HL-60 (cell line): ENCODE measurements around the gene CYSTM1.

ENCODE experiments used
- DNase-seq, 2 experiments: peaks; one replicate each; pipeline ENCODE4 v3.0.0-alpha.2; 2010 to 2020; ENCODE audit warnings: low read depth in 1 of 2, low spot score in 1 of 2
- H3K27ac ChIP-seq: fragments of 250-450 bp; sonication (Bioruptor Pico); replicated peaks from 2 replicates; pipeline ENCODE4 v1.5.1; 2020; ENCODE audit warnings: mild to moderate bottlenecking, moderate library complexity
- H3K27me3 ChIP-seq: fragments of 250-450 bp; sonication (Bioruptor Pico); 2 replicates; pipeline ENCODE4 v1.5.1; 2021; ENCODE audit warnings: mild to moderate bottlenecking, moderate library complexity; ENCODE audit not compliant: insufficient read depth, poor library complexity, severe bottlenecking
- H3K4me3 ChIP-seq: replicated peaks from 2 replicates; pipeline ENCODE4 v1.5.1; 2011; ENCODE audit warnings: mild to moderate bottlenecking, control low read depth, low read length; ENCODE audit not compliant: insufficient read depth
- CTCF ChIP-seq: IDR thresholded peaks from one replicate; pipeline ENCODE4 v1.5.1; 2011; ENCODE audit warnings: low read length, control low read depth, inconsistent platforms; ENCODE audit not compliant: insufficient read depth
- GABPA ChIP-seq: IDR thresholded peaks from 2 replicates; pipeline ENCODE4 v1.6.1; 2012; ENCODE audit warnings: low read depth
- POLR2AphosphoS5 ChIP-seq: IDR thresholded peaks from 2 replicates; pipeline ENCODE4 v1.6.1; 2012; ENCODE audit warnings: low read depth
- REST ChIP-seq: IDR thresholded peaks from 2 replicates; pipeline ENCODE4 v1.6.1; 2012; ENCODE audit warnings: low read depth; ENCODE audit not compliant: insufficient replicate concordance
- SPI1 ChIP-seq: IDR thresholded peaks from 2 replicates; pipeline ENCODE4 v1.6.1; 2012; ENCODE audit warnings: low read depth, mild to moderate bottlenecking, borderline replicate concordance

CYSTM1 gene

GRCh38 chr5:140213370-140213983, 38.5 kb downstream of the CYSTM1 start:
- TF ChIP-seq SPI1 (no peak), CTCF (no peak), POLR2AphosphoS5 (no peak), REST (no peak), GABPA (no peak)
- Histone ChIP-seq H3K27me3 (no peaks in the 10 kb centered on the region), H3K4me3 (no peak overlapping the region), H3K27ac (no peak overlapping the region)
- no peak for DNase-seq

GRCh38 chr5:140214831-140215230, 39.8 kb downstream of the CYSTM1 start:
- no peak overlapping the region for H3K4me3 ChIP-seq
- no peak for TF ChIP-seq SPI1
- peak; percentile 99 for TF ChIP-seq POLR2AphosphoS5
- peak; percentile 28 for TF ChIP-seq REST
- TF ChIP-seq CTCF = no peak
- peak; percentile 49; the same call in 1 of the 2 replicates for TF ChIP-seq GABPA
- DNase-seq = peak; percentile 45 to 94
- no peak overlapping the region for H3K27ac ChIP-seq
- no peaks in the 10 kb centered on the region for H3K27me3 ChIP-seq

GRCh38 chr5:140215276-140215675, 40.3 kb downstream of the CYSTM1 start:
- Histone ChIP-seq H3K27ac (no peak overlapping the region), H3K27me3 (no peaks in the 10 kb centered on the region), H3K4me3 (no peak overlapping the region)
- DNase-seq = no peak
- TF ChIP-seq GABPA = no peak
- no peak for TF ChIP-seq POLR2AphosphoS5
- no peak for TF ChIP-seq CTCF
- TF ChIP-seq SPI1 = peak; percentile 6; the same call in 1 of the 2 replicates
- TF ChIP-seq REST = no peak
